A673 (cell line): ENCODE data around the gene PSMB10. TPM values are rescaled to one million over a fixed set of nuclear protein-coding genes. Genes with fewer than 3 reads are reported as not detected.

Experiments
- BruUV-seq: library from RNA; stranded (reverse); fragments of 400-500 nt; replicated peaks from 2 replicates; lab custom pipeline; 2021; lab: Mats Ljungman, UMichigan
- CTCF ChIA-PET: fragments of 300-600 bp; sonication (Branson Sonifier 250); formaldehyde crosslinking; loops from one replicate; lab custom pipeline; 2022; ENCODE audit warnings: antibody characterized with exemption; lab: Charles Lee
- POLR2A ChIA-PET: fragments of 300-600 bp; sonication (Branson Sonifier 250); formaldehyde crosslinking; loops from one replicate; lab custom pipeline; 2022; ENCODE audit warnings: antibody characterized with exemption; ENCODE audit not compliant: low non-redundant PET; lab: Charles Lee
- DNase-seq: peaks from one replicate; pipeline ENCODE4 v3.0.0-alpha.2; 2015; ENCODE audit warnings: low spot score
- H3K27ac ChIP-seq: fragments of 200-600 bp; sonication (generic); 2 replicates; pipeline ENCODE4 v1.5.1; 2016; ENCODE audit warnings: mixed run types, low read depth, mild to moderate bottlenecking, mixed read lengths, antibody characterized with exemption, low read length; ENCODE audit not compliant: poor library complexity, severe bottlenecking
- H3K27me3 ChIP-seq: fragments of 200-600 bp; sonication (generic); replicated peaks from 2 replicates; pipeline ENCODE4 v1.6.1; 2017; ENCODE audit warnings: mixed run types, low read depth, mild to moderate bottlenecking, mixed read lengths, antibody characterized with exemption, low read length; ENCODE audit not compliant: insufficient read depth, poor library complexity
- H3K36me3 ChIP-seq: fragments of 200-600 bp; sonication (generic); 2 replicates; pipeline ENCODE4 v1.6.1; 2016; ENCODE audit warnings: mixed run types, mild to moderate bottlenecking, mixed read lengths, antibody characterized with exemption, low read length; ENCODE audit not compliant: insufficient read depth, poor library complexity, severe bottlenecking
- H3K4me1 ChIP-seq: fragments of 200-600 bp; sonication (generic); 2 replicates; pipeline ENCODE4 v1.6.1; 2017; ENCODE audit warnings: mixed run types, mild to moderate bottlenecking, mixed read lengths, antibody characterized with exemption, low read length; ENCODE audit not compliant: insufficient read depth, poor library complexity, severe bottlenecking
- H3K4me3 ChIP-seq: fragments of 200-600 bp; sonication (generic); 2 replicates; pipeline ENCODE4 v1.5.1; 2016; ENCODE audit warnings: low read depth, mixed run types, mild to moderate bottlenecking, mixed read lengths, low read length; ENCODE audit not compliant: poor library complexity, severe bottlenecking
- H3K9me3 ChIP-seq: fragments of 200-600 bp; sonication (generic); 2 replicates; pipeline ENCODE4 v1.6.1; 2016; ENCODE audit warnings: mixed run types, low read depth, mild to moderate bottlenecking, mixed read lengths, antibody characterized with exemption, low read length; ENCODE audit not compliant: poor library complexity, severe bottlenecking
- CTCF ChIP-seq: fragments of 300-800, 200-600 bp; sonication (generic); conservative IDR thresholded peaks from 2 replicates; pipeline ENCODE4 v1.5.1; 2017; ENCODE audit warnings: low read depth, mild to moderate bottlenecking, antibody characterized with exemption, low read length, moderate library complexity, mixed read lengths
- EZH2 ChIP-seq: fragments of 200-600 bp; sonication (generic); IDR thresholded peaks from 2 replicates; pipeline ENCODE4 v1.6.1; 2017; ENCODE audit warnings: borderline replicate concordance, low read depth, mild to moderate bottlenecking, mixed read lengths, antibody characterized with exemption, low read length; ENCODE audit not compliant: poor library complexity, severe bottlenecking
- intact Hi-C: fragments of 100-400 bp; cut with micrococcal nuclease; formaldehyde crosslinking; loops from one replicate; pipeline ENCODE4 v1.10.0; 2022; ENCODE audit not compliant: unreplicated experiment
- total RNA-seq: library from RNA; stranded (reverse); gene quantifications from 2 replicates; pipeline ENCODE4 v1.2.3, GENCODE V29; 2021

PSMB10 gene
- total RNA-seq, 1 experiment from 2014 or later: 21.6 TPM

- Histone ChIP-seq H3K4me3 (peak overlapping the region; percentile 68), H3K9me3 (no peaks in the 10 kb centered on the region), H3K36me3 (no peaks in the 10 kb centered on the region), H3K27ac (peak overlapping the region; percentile 87), H3K4me1 (peaks cover 19% of the 10 kb centered on the region), H3K27me3 (no peaks in the 10 kb centered on the region)
- intact Hi-C loops: no loop called here
- POLR2A ChIA-PET: no interaction called here
- TF ChIP-seq CTCF: no peak
- no peak for TF ChIP-seq EZH2
- CTCF ChIA-PET: interaction anchor here (0.7 kb wide), 1 partner anchor 71 kb away, joined by 6 read pairs; no protein-coding TSS in a partner anchor
- no TSS peak for BruUV-seq
- no peak for DNase-seq
Observed at GRCh38 chr16:67969254-67970039, 32.8 kb upstream of the PSMB10 start.

- no peaks in the 10 kb centered on the region for H3K9me3 ChIP-seq
- TF ChIP-seq EZH2 (no peak), CTCF (no peak)
- H3K27ac ChIP-seq: peak within 1 kb of the TSS; percentile 87
- POLR2A ChIA-PET: no interaction called here
- peaks cover 19% of the 10 kb centered on the region for H3K4me1 ChIP-seq
- H3K27me3 ChIP-seq: no peaks in the 10 kb centered on the region
- no peaks in the 10 kb centered on the region for H3K36me3 ChIP-seq
- peak within 1 kb of the TSS; percentile 68 for H3K4me3 ChIP-seq
- intact Hi-C loops: no loop called here
- DNase-seq: peak; percentile 93
- BruUV-seq: no TSS peak
- CTCF ChIA-PET: no interaction called here
Observed at GRCh38 chr16:67968400-67969253, 32.0 kb upstream of the PSMB10 start, which contains the start of gene SLC12A4. Gene SLC12A4 (minus strand): TSS chr16:67968637. CDS start chr16:67968553, 84 bp downstream.

- Histone ChIP-seq H3K4me1 (peaks cover 19% of the 10 kb centered on the region), H3K27me3 (no peaks in the 10 kb centered on the region), H3K9me3 (no peaks in the 10 kb centered on the region), H3K27ac (peak overlapping the region; percentile 87), H3K36me3 (no peaks in the 10 kb centered on the region), H3K4me3 (peak overlapping the region; percentile 68)
- CTCF ChIA-PET: no interaction called here
- TF ChIP-seq EZH2 (no peak), CTCF (no peak)
- BruUV-seq: no TSS peak
- peak; percentile 42 for DNase-seq
- intact Hi-C loops: no loop called here
- POLR2A ChIA-PET: no interaction called here
Observed at GRCh38 chr16:67967958-67968399, 31.3 kb upstream of the PSMB10 start.
